NT2/D1 (cell line): ENCODE data around the gene PCED1B.

Experiments
- SUZ12 ChIP-seq: IDR thresholded peaks from 2 replicates; pipeline ENCODE4 v1.6.1; 2011; ENCODE audit not compliant: insufficient read length, insufficient read depth; ENCODE audit errors: extremely low read depth
- YY1 ChIP-seq: IDR thresholded peaks from 2 replicates; pipeline ENCODE4 v1.6.1; 2011; ENCODE audit not compliant: insufficient read length, insufficient read depth

DNA sequence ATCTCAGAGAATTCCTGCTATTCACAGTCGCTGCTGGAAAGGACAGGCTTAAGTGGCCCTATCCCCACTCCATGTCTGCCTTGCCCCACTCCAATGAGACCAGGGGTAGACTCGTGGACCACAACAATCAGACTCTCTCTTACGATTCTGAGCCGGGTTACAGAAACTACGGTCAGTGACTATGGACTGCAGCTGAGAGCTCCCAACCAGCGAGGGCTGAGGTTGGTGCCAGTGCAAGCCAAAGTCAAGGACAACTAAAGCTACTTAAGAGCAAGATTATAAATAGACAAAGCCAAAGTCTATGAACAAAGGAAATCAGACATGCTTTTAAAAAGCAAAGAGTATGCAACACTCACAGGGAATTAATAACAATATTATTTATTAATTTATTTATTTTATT is 18.7 kb downstream of the PCED1B start:
- TF ChIP-seq YY1 = no peak
- TF ChIP-seq SUZ12 = no peak
